ENCODE data around the gene TRIM24.

DNA sequence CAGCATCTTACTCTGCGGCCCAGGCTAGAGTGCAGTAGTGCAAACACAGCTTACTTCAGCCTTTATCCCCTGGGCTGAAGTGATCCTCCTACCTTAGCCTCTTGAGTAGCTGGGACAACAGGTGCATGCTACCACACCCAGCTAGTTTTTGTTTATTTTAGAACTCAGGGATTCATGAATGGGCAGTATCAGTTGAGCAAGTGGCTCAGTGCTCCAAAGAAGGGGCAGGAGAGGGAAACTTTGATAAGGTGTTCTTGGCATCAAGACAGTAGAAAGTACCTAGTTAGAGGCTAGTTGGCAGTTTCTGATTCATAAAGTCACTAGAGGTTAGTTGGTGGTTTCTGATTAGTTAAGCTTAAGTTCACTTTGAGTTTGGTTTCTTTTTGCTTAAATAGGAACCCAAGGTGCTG lies 18.4 kb downstream of the TRIM24 start:
- TF ChIP-seq CTCF (conservative IDR thresholded peaks at IDR 0.05) (no peak), ZFX (IDR thresholded peaks at IDR 0.05) (no peak)
